Measurements from ENCODE around the gene LIF.

- no peak for TF ChIP-seq CTCF (conservative IDR thresholded peaks at IDR 0.05; ENCODE audit: low read length)
- no peak for TF ChIP-seq EZH2phosphoT487 (IDR thresholded peaks at IDR 0.05; ENCODE audit: borderline replicate concordance)
Measured at GRCh38 chr22:30282616-30283046, 36.1 kb upstream of the LIF start.
